Naive B cell (primary cell): ENCODE results near the gene CACUL1. TPM values are rescaled to one million over a fixed set of nuclear protein-coding genes. Genes with fewer than 3 reads are reported as not detected.

Source experiments
- ATAC-seq, 2 donors: fragments of 150-1000 bp; cut with Tn5 transposase; 2 replicates each; pipeline ENCODE4 v1.10.0; 2021; ENCODE audit warnings: low read depth in 2 of 2, mild to moderate bottlenecking in 2 of 2, moderate library complexity in 2 of 2
- DNase-seq: peaks from one replicate; pipeline ENCODE4 v3.0.0; 2022
- H3K27ac Mint-ChIP-seq, 6 donors: one replicate each; pipeline ENCODE4 v1.8.0; 2020 to 2022; ENCODE audit warnings: mild to moderate bottlenecking in 6 of 6, mixed read lengths in 6 of 6, moderate library complexity in 5 of 6, inconsistent platforms in 2 of 6
- H3K27me3 Mint-ChIP-seq, 3 donors: one replicate each; pipeline ENCODE4 v1.8.0; 2021 to 2022; ENCODE audit warnings: mixed read lengths in 3 of 3, mild to moderate bottlenecking in 1 of 3
- H3K36me3 Mint-ChIP-seq, 2 donors: one replicate each; pipeline ENCODE4 v1.8.0; 2020 to 2022; ENCODE audit warnings: mixed read lengths in 2 of 2, inconsistent platforms in 1 of 2, mild to moderate bottlenecking in 1 of 2
- H3K4me1 Mint-ChIP-seq, 3 donors: one replicate each; pipeline ENCODE4 v1.8.0; 2020 to 2022; ENCODE audit warnings: mixed read lengths in 3 of 3, inconsistent platforms in 1 of 3, mild to moderate bottlenecking in 1 of 3, moderate library complexity in 1 of 3
- H3K4me3 Mint-ChIP-seq, 8 donors: one replicate each; pipeline ENCODE4 v1.8.0; 2020 to 2022; ENCODE audit warnings: mild to moderate bottlenecking in 8 of 8, mixed read lengths in 8 of 8, moderate library complexity in 8 of 8, inconsistent platforms in 2 of 8
- H3K9me3 Mint-ChIP-seq, 7 donors: one replicate each; pipeline ENCODE4 v1.8.0; 2020 to 2022; ENCODE audit warnings: mixed read lengths in 7 of 7, mild to moderate bottlenecking in 5 of 7, inconsistent platforms in 2 of 7, moderate library complexity in 1 of 7
- polyA plus RNA-seq, 6 donors: library from polyadenylated mRNA; unstranded; fragments of 300-500 nt; fragmentation: Illumina TruSeq; gene quantifications; one replicate each; pipeline ENCODE4 v1.2.3, GENCODE V29; 2021; ENCODE audit warnings: low read depth in 6 of 6

CACUL1 gene
- polyA plus RNA-seq, 6 donors from 2014 or later = 21.5 to 40.9 (median 35.7) TPM

- ATAC-seq (no peak), DNase-seq (no peak)
- Mint-ChIP-seq H3K27me3 (no peaks in the 10 kb centered on the region), H3K27ac (peak overlapping the region in 2 of 6 donors; percentile 12 to 71), H3K4me1 (peaks cover 40 to 65% (median 62%) of the 10 kb centered on the region in 3 donors), H3K9me3 (no peaks in the 10 kb centered on the region), H3K36me3 (no peaks in the 10 kb centered on the region), H3K4me3 (peak overlapping the region in 1 of 8 donors; percentile 15)
Observed at GRCh38 chr10:118738406-118738805, 16.4 kb downstream of the CACUL1 start.

- no peaks in the 10 kb centered on the region for H3K36me3 Mint-ChIP-seq
- H3K4me1 Mint-ChIP-seq = peaks cover 40 to 67% (median 61%) of the 10 kb centered on the region in 3 donors
- peak overlapping the region in 3 of 6 donors; percentile 49 to 67 (median 61) for H3K27ac Mint-ChIP-seq
- H3K4me3 Mint-ChIP-seq = no peak overlapping the region
- no peaks in the 10 kb centered on the region for H3K27me3 Mint-ChIP-seq
- ATAC-seq (no peak), DNase-seq (no peak)
- no peaks in the 10 kb centered on the region for H3K9me3 Mint-ChIP-seq
Observed at GRCh38 chr10:118737603-118738302, 17.0 kb downstream of the CACUL1 start.

- peaks cover 48 to 70% (median 69%) of the 10 kb centered on the region in 3 donors for H3K4me1 Mint-ChIP-seq
- no peaks in the 10 kb centered on the region for H3K27me3 Mint-ChIP-seq
- ATAC-seq (peak; percentile 43 to 55), DNase-seq (no peak)
- no peaks in the 10 kb centered on the region for H3K36me3 Mint-ChIP-seq
- peak overlapping the region in 1 of 6 donors; percentile 41 for H3K27ac Mint-ChIP-seq
- H3K4me3 Mint-ChIP-seq = no peak overlapping the region
- peaks cover 0 to 2% (median 0%) of the 10 kb centered on the region in 7 donors for H3K9me3 Mint-ChIP-seq
Observed at GRCh38 chr10:118735294-118735693, 19.5 kb downstream of the CACUL1 start.

GRCh38 chr10:118734475-118734874 is 20.3 kb downstream of the CACUL1 start:
- H3K27me3 Mint-ChIP-seq = no peaks in the 10 kb centered on the region
- DNase-seq (no peak), ATAC-seq (no peak)
- no peak overlapping the region for H3K4me3 Mint-ChIP-seq
- peaks cover 0 to 2% (median 0%) of the 10 kb centered on the region in 7 donors for H3K9me3 Mint-ChIP-seq
- no peaks in the 10 kb centered on the region for H3K36me3 Mint-ChIP-seq
- H3K4me1 Mint-ChIP-seq = peaks cover 53 to 71% (median 71%) of the 10 kb centered on the region in 3 donors
- peak overlapping the region in 2 of 6 donors; percentile 8 to 15 for H3K27ac Mint-ChIP-seq

GRCh38 chr10:118732245-118733165 is 22.3 kb downstream of the CACUL1 start:
- no peaks in the 10 kb centered on the region for H3K27me3 Mint-ChIP-seq
- ATAC-seq = no peak
- no peaks in the 10 kb centered on the region for H3K36me3 Mint-ChIP-seq
- peaks cover 0 to 2% (median 0%) of the 10 kb centered on the region in 7 donors for H3K9me3 Mint-ChIP-seq
- peak overlapping the region in 1 of 8 donors; percentile 22 for H3K4me3 Mint-ChIP-seq
- peak overlapping the region; percentile 74 to 98 (median 92) for H3K27ac Mint-ChIP-seq
- no peak for DNase-seq
- peaks cover 44 to 62% (median 56%) of the 10 kb centered on the region in 3 donors for H3K4me1 Mint-ChIP-seq

- Mint-ChIP-seq H3K9me3 (peaks cover 0 to 2% (median 0%) of the 10 kb centered on the region in 7 donors), H3K4me3 (peak overlapping the region in 6 of 8 donors; percentile 33 to 78 (median 62)), H3K27me3 (no peaks in the 10 kb centered on the region), H3K27ac (peak overlapping the region; percentile 93 to 98 (median 97)), H3K36me3 (peaks cover 0 to 7% of the 10 kb centered on the region in 2 donors), H3K4me1 (peaks cover 45 to 59% (median 59%) of the 10 kb centered on the region in 3 donors)
- no peak for DNase-seq
- ATAC-seq = no peak
Observed at GRCh38 chr10:118730756-118731456, 23.9 kb downstream of the CACUL1 start.

GRCh38 chr10:118729641-118730258 is 25.0 kb downstream of the CACUL1 start:
- peaks cover 42 to 56% (median 51%) of the 10 kb centered on the region in 3 donors for H3K4me1 Mint-ChIP-seq
- H3K4me3 Mint-ChIP-seq = peak overlapping the region; percentile 36 to 78 (median 72)

GRCh38 chr10:118729200-118729599 is 25.6 kb downstream of the CACUL1 start:
- H3K27ac Mint-ChIP-seq = peak overlapping the region; percentile 93 to 98 (median 97)
- ATAC-seq = no peak
- H3K36me3 Mint-ChIP-seq = peaks cover 0 to 10% of the 10 kb centered on the region in 2 donors
- H3K4me3 Mint-ChIP-seq = peak overlapping the region; percentile 36 to 78 (median 65)
- H3K9me3 Mint-ChIP-seq = peaks cover 0 to 2% (median 0%) of the 10 kb centered on the region in 7 donors
- DNase-seq = no peak
- no peaks in the 10 kb centered on the region for H3K27me3 Mint-ChIP-seq
- H3K4me1 Mint-ChIP-seq = peaks cover 42 to 53% (median 46%) of the 10 kb centered on the region in 3 donors

More at GRCh38 chr10:118729641-118730258, 25.0 kb downstream of the CACUL1 start:
- DNase-seq = peak; percentile 76
- no peaks in the 10 kb centered on the region for H3K27me3 Mint-ChIP-seq
- H3K27ac Mint-ChIP-seq = peak overlapping the region; percentile 93 to 98 (median 97)
- peaks cover 0 to 10% of the 10 kb centered on the region in 2 donors for H3K36me3 Mint-ChIP-seq
- ATAC-seq = peak; percentile 100
- H3K9me3 Mint-ChIP-seq = peaks cover 0 to 2% (median 0%) of the 10 kb centered on the region in 7 donors

- Mint-ChIP-seq H3K27ac (peak overlapping the region in 4 of 6 donors; percentile 4 to 61 (median 32)), H3K9me3 (no peaks in the 10 kb centered on the region), H3K36me3 (peaks cover 0 to 10% of the 10 kb centered on the region in 2 donors), H3K4me1 (peaks cover 23 to 32% (median 25%) of the 10 kb centered on the region in 3 donors), H3K4me3 (no peak overlapping the region), H3K27me3 (no peaks in the 10 kb centered on the region)
- ATAC-seq = no peak
- no peak for DNase-seq
Observed at GRCh38 chr10:118725886-118726500, 28.8 kb downstream of the CACUL1 start.

- Mint-ChIP-seq H3K36me3 (peaks cover 0 to 10% of the 10 kb centered on the region in 2 donors), H3K9me3 (no peaks in the 10 kb centered on the region), H3K27ac (no peak overlapping the region), H3K27me3 (no peaks in the 10 kb centered on the region), H3K4me1 (peaks cover 4 to 13% (median 6%) of the 10 kb centered on the region in 3 donors), H3K4me3 (no peak overlapping the region)
- DNase-seq (no peak), ATAC-seq (no peak)
Observed at GRCh38 chr10:118723466-118723865, 31.3 kb downstream of the CACUL1 start.

- Mint-ChIP-seq H3K36me3 (peaks cover 0 to 9% of the 10 kb centered on the region in 2 donors), H3K4me1 (peaks cover 4 to 12% (median 6%) of the 10 kb centered on the region in 3 donors), H3K4me3 (no peak overlapping the region), H3K27ac (peak overlapping the region in 1 of 6 donors; percentile 55), H3K9me3 (no peaks in the 10 kb centered on the region), H3K27me3 (no peaks in the 10 kb centered on the region)
- ATAC-seq (no peak), DNase-seq (no peak)
Observed at GRCh38 chr10:118721539-118721876, 33.3 kb downstream of the CACUL1 start.
